Upper lobe of left lung (tissue), 6 donors: ENCODE data around the gene GALNS. TPM values are rescaled to one million over a fixed set of nuclear protein-coding genes. Genes with fewer than 3 reads are reported as not detected.

Experiments used
- ATAC-seq, 2 donors: fragments of 200-7000 bp; cut with Tn5 transposase; one replicate each; pipeline ENCODE4 v1.9.1; 2022; ENCODE audit warnings: mild to moderate bottlenecking in 2 of 2, moderate library complexity in 2 of 2; ENCODE audit not compliant: low FRiP score in 2 of 2
- DNase-seq, 2 donors: peaks; one replicate each; pipeline ENCODE4 v3.0.0-alpha.2; 2019 to 2020
- H3K27ac ChIP-seq, 4 donors: fragments of 200-600 bp; sonication (generic); one replicate each; pipeline ENCODE4 v1.5.1; 2016 to 2019
- H3K27me3 ChIP-seq, 4 donors: fragments of 200-600 bp; sonication (generic); one replicate each; pipeline ENCODE4 v1.5.1; 2017 to 2019
- H3K36me3 ChIP-seq, 4 donors: fragments of 200-600 bp; sonication (generic); one replicate each; pipeline ENCODE4 v1.5.1; 2016 to 2019
- H3K4me1 ChIP-seq, 4 donors: fragments of 200-600 bp; sonication (generic); one replicate each; pipeline ENCODE4 v1.5.1; 2018 to 2019
- H3K4me3 ChIP-seq, 4 donors: fragments of 200-600 bp; sonication (generic); one replicate each; pipeline ENCODE4 v1.5.1; 2017 to 2019; ENCODE audit warnings: mild to moderate bottlenecking in 2 of 4, moderate library complexity in 1 of 4
- H3K9me3 ChIP-seq, 4 donors: fragments of 200-600 bp; sonication (generic); one replicate each; pipeline ENCODE4 v1.5.1; 2018 to 2019
- EP300 ChIP-seq, 4 donors: sonication (generic); formaldehyde crosslinking; IDR thresholded peaks; one replicate each; pipeline ENCODE4 v1.5.1; 2017; ENCODE audit warnings: antibody characterized with exemption in 4 of 4, control low read depth in 2 of 4
- POLR2A ChIP-seq, 4 donors: fragments of 450-650 bp; IDR thresholded peaks; one replicate each; pipeline ENCODE4 v1.5.1; 2016 to 2017; ENCODE audit warnings: antibody characterized with exemption in 4 of 4, mild to moderate bottlenecking in 2 of 4
- POLR2AphosphoS5 ChIP-seq, 2 donors: sonication (generic); formaldehyde crosslinking; IDR thresholded peaks; one replicate each; pipeline ENCODE4 v1.5.1; 2017; ENCODE audit warnings: antibody characterized with exemption in 2 of 2
- WGBS, 2 donors: methylation state at CpG; one replicate each; pipeline ENCODE4 v1.1.5; 2017 to 2018; 5-methylcytosine and 5-hydroxymethylcytosine counted together
- total RNA-seq, 6 donors: library from RNA; depleted of rRNA in 4 of 6; stranded (reverse); fragments of >200 nt in 4 of 6; gene quantifications; one replicate each; pipeline versions ENCODE4 v1.1.0 to v1.2.1, GENCODE V29; 2016 to 2021
- TF ChIP-seq, protein P1 (sequence below), 6 experiments: fragments of 450-650 bp in 4 of 6; fragments of 200-600 bp in 2 of 6; sonication (generic) in 2 of 6; IDR thresholded peaks; one replicate each; pipeline ENCODE4 v1.5.1; 2016 to 2019; ENCODE audit warnings: antibody characterized with exemption in 6 of 6
- donor health status: DM: no; HTN: no; CAD: no; lungs with moderate emphysema.
- donor health status: DM: no; HTN: yes; CAD: no; lungs with severe emphysema.

The GALNS gene
- total RNA-seq, 6 donors from 2014 or later: 24.8 to 140 (median 45.6) TPM

DNA sequence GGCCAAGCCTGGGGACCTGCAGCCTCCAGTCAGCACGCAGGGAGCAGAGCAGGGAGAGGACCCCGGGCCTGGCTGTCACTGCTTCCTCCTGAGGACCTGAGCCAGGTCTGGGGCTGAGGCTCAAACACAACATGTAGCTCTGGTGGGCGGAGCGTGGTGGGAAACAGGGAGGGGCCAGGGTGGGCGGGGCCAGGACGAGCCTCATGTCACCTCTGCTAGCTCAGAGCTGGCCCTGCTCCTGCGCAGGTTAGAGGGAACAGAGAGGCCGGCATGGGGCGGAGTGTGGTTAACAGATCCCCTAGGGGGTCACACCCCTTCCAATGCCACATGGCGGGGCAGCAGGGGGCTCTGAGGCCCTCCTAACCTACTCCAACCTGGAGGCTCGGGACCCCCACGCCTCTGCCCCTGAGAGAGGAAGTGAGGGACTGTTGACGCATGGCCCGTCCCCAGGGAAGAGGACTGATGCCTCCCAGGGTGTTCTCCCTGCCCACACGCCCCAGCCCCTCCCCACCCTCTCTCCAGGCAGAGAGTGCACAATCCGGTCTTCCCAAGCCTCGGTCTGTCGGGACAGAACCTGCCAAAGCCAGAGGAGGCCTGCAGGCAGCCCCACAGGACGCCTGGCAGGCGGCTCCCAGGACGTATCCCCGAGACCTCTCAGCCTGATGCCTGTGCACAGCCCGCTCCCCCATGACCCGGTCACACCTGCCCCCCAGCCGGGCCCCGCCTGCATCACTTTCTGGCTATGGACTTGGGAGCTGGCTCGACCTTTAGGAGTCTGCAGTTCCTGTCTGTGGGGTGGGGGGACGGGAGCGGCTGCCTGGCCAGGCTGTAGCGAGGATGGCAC, 86.9 kb downstream of the GALNS start:
- peak in 1 of 2 donors; percentile 70 for ATAC-seq
- Histone ChIP-seq H3K4me1 (peaks cover 92 to 96% (median 93%) of the 10 kb centered on the region in 4 donors), H3K9me3 (no peaks in the 10 kb centered on the region), H3K27ac (peak overlapping the region; percentile 76 to 86 (median 82)), H3K36me3 (peaks cover 0 to 6% (median 0%) of the 10 kb centered on the region in 4 donors), H3K4me3 (peak overlapping the region in 3 of 4 donors; percentile 21 to 40 (median 34)), H3K27me3 (no peaks in the 10 kb centered on the region)
- 17 to 38% methylated on average over 2 to 21 of the region's 30 CpGs for WGBS, 2 donors
- TF ChIP-seq EP300 (IDR thresholded peaks at IDR 0.05) (no peak), POLR2A (IDR thresholded peaks at IDR 0.05) (no peak), POLR2AphosphoS5 (IDR thresholded peaks at IDR 0.05) (peak in 1 of 2 donors; percentile 54)
- TF ChIP-seq, protein P1, sequence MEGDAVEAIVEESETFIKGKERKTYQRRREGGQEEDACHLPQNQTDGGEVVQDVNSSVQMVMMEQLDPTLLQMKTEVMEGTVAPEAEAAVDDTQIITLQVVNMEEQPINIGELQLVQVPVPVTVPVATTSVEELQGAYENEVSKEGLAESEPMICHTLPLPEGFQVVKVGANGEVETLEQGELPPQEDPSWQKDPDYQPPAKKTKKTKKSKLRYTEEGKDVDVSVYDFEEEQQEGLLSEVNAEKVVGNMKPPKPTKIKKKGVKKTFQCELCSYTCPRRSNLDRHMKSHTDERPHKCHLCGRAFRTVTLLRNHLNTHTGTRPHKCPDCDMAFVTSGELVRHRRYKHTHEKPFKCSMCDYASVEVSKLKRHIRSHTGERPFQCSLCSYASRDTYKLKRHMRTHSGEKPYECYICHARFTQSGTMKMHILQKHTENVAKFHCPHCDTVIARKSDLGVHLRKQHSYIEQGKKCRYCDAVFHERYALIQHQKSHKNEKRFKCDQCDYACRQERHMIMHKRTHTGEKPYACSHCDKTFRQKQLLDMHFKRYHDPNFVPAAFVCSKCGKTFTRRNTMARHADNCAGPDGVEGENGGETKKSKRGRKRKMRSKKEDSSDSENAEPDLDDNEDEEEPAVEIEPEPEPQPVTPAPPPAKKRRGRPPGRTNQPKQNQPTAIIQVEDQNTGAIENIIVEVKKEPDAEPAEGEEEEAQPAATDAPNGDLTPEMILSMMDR (IDR thresholded peaks at IDR 0.05): no peak
- peak; percentile 82 for DNase-seq

DNA sequence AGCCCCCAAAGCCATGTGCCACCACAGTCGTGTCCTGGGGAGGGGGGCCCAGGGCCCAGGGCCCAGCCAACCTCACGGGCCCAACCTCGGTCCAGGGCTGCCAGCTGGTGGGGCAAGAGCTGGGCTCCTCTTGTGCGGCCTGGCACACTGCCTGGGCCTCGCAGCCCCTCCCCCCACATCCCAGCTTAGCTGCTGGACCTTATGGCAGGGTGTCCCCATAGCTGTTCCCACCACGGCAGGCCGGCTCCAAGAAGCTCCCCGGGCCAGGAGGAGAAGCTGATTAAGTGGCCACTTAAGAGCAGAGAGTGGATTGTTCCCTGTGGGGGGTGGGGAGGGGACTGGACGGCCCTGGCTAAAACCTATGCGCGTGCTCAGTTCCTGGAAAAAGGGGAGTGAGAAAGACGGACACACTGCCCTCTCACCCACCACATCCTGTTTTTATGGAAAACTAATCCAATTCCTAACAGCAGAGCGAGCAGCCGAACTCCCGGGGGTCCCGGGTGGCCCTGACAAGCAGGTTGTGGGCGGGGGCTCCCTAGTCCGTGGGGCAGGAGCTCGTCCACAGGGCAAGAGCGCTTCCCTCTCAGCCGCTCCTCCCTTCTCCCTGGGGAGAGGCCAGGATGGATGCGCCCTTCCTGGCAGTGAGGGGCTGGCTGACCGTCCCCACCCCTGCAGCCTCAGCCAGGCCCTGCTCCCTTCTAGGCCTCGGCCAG, 88.5 kb downstream of the GALNS start:
- DNase-seq (peak; percentile 91 to 95), ATAC-seq (peak; percentile 9 to 62)
- Histone ChIP-seq H3K27me3 (no peaks in the 10 kb centered on the region), H3K4me1 (peaks cover 85 to 96% (median 92%) of the 10 kb centered on the region in 4 donors), H3K9me3 (no peaks in the 10 kb centered on the region), H3K4me3 (peak overlapping the region in 2 of 4 donors; percentile 8 to 23), H3K36me3 (peaks cover 0 to 16% (median 0%) of the 10 kb centered on the region in 4 donors), H3K27ac (peak overlapping the region; percentile 71 to 86 (median 82))
- TF ChIP-seq POLR2AphosphoS5 (IDR thresholded peaks at IDR 0.05): peak; percentile 51 to 57
- peak in 1 of 4 donors; percentile 27 for TF ChIP-seq EP300 (IDR thresholded peaks at IDR 0.05)
- no peak for TF ChIP-seq POLR2A (IDR thresholded peaks at IDR 0.05)
- 29% methylated on average over 11 to 21 of the region's 24 CpGs for WGBS, 2 donors

DNA sequence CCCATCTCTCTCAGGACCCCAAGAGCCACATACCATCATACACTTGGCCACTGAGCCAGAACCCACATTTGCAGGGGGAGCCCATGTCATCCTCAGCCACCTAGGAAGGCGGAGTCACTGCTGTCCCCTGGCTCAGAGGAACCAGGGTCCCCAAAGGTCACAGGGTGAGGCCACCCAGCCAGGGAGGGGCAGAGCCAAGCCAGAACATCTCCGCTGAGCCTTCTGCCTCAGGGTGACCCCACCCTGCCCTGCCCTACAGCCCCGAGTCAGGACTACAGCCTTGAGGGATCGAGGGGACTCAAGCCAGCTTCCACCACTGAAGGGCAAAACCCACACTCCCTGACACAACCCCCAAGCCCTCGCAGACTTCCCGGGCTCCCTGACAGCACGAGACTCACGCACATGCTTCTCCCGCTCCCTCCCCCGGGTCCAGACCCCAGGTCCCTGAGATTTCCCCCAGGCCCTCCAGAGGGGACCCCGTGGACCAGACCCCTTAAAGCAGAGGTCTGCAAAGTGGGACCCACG, 89.1 kb downstream of the GALNS start:
- Histone ChIP-seq H3K27me3 (no peaks in the 10 kb centered on the region), H3K36me3 (peaks cover 0 to 22% (median 0%) of the 10 kb centered on the region in 4 donors), H3K9me3 (no peaks in the 10 kb centered on the region), H3K4me1 (peaks cover 85 to 96% (median 92%) of the 10 kb centered on the region in 4 donors), H3K4me3 (no peak overlapping the region), H3K27ac (peak overlapping the region; percentile 71 to 86 (median 82))
- no peak for TF ChIP-seq POLR2A (IDR thresholded peaks at IDR 0.05)
- TF ChIP-seq POLR2AphosphoS5 (IDR thresholded peaks at IDR 0.05): no peak
- no peak for TF ChIP-seq EP300 (IDR thresholded peaks at IDR 0.05)
- TF ChIP-seq, protein P1 (IDR thresholded peaks at IDR 0.05): no peak
- DNase-seq (no peak), ATAC-seq (no peak)
- 60 to 78% methylated on average over 7 to 11 of the region's 12 CpGs for WGBS, 2 donors

DNA sequence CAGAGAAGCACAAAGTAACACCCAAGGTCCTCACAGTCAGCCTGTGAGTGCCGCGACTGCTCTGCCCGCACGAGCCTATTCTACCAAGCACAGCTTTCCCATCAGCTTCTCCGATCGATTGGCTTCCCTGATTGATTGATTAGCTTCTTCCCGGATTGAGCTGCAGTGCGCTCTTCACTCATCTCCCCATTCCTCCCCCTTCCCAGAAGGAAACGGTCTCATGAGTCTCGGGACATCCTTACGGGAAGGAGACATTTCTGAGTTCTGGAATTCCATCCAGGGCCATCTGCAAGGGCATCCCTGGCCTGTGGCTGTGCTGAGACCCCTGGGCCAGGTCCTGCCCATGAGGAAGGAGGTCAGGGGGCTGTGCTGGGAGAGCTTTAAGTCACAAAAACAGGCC, 89.8 kb downstream of the GALNS start:
- Histone ChIP-seq H3K9me3 (no peaks in the 10 kb centered on the region), H3K27ac (peak overlapping the region; percentile 3 to 84 (median 75)), H3K4me3 (no peak overlapping the region), H3K4me1 (peaks cover 85 to 96% (median 93%) of the 10 kb centered on the region in 4 donors), H3K27me3 (no peaks in the 10 kb centered on the region), H3K36me3 (peaks cover 0 to 23% (median 0%) of the 10 kb centered on the region in 4 donors)
- DNase-seq (peak in 1 of 2 donors; percentile 9), ATAC-seq (no peak)
- 80 to 82% methylated on average over 11 of the region's 11 CpGs for WGBS, 2 donors
- TF ChIP-seq EP300 (IDR thresholded peaks at IDR 0.05) (peak in 1 of 4 donors; percentile 17), POLR2A (IDR thresholded peaks at IDR 0.05) (no peak)

DNA sequence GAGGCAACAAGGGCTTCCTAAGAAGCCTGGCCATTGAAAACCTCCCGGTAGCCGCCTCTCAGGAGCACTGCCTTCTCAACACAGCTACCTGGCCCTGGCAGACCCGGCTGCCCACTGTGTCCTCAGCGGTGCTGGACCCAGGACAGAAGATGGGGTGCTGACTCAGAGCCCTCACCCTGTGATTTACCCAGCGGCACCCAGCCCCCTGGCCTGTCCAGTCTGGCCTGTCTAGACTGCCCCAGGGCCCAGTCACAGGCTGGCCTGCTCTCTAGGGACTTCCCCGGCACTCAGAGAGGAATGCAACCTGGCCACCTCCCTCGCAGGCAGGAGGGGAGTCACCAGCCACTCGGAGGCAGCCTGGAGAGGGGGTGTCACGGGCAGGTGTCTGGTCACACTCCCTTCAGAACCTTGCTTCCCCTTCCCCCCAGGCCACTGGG, 91.8 kb downstream of the GALNS start:
- DNase-seq (peak; percentile 81 to 93), ATAC-seq (peak; percentile 41 to 83)
- H3K9me3 ChIP-seq: no peaks in the 10 kb centered on the region
- TF ChIP-seq POLR2A (IDR thresholded peaks at IDR 0.05) (no peak), POLR2AphosphoS5 (IDR thresholded peaks at IDR 0.05) (peak; percentile 31 to 44), EP300 (IDR thresholded peaks at IDR 0.05) (peak in 1 of 4 donors; percentile 46)
- TF ChIP-seq, protein P1 (IDR thresholded peaks at IDR 0.05): no peak
- peaks cover 84 to 97% (median 91%) of the 10 kb centered on the region in 4 donors for H3K4me1 ChIP-seq
- 70 to 79% methylated on average over 7 to 9 of the region's 9 CpGs for WGBS, 2 donors
- H3K4me3 ChIP-seq: no peak overlapping the region
- peak overlapping the region; percentile 9 to 62 (median 32) for H3K27ac ChIP-seq
- H3K27me3 ChIP-seq: no peaks in the 10 kb centered on the region
- peaks cover 0 to 23% (median 0%) of the 10 kb centered on the region in 4 donors for H3K36me3 ChIP-seq
